Measurements from ENCODE around the gene TTPAL. TPM values are rescaled to one million over a fixed set of nuclear protein-coding genes. Genes with fewer than 3 reads are reported as not detected.

TTPAL gene
- total RNA-seq, 1 experiment from 2014 or later = 14.0 TPM

GRCh38 chr20:44448753-44449546, 26.7 kb upstream of the TTPAL start:
- Histone ChIP-seq H3K9ac (ENCODE audit: low read length) (no peak overlapping the region), H3F3A (ENCODE audit: low read length, unreplicated experiment) (no peaks in the 10 kb centered on the region), H3K27me3 (ENCODE audit: low read length) (0 out of 2 replicates have a peak, but pooled peaks cover 2% of the 10 kb centered on the region), H4K20me1 (ENCODE audit: low read length) (no peaks in the 10 kb centered on the region), H3K4me2 (ENCODE audit: low read length) (no peak overlapping the region), H3K79me2 (ENCODE audit: low read length) (no peaks in the 10 kb centered on the region), H3K9me3 (ENCODE audit: low read length) (no peaks in the 10 kb centered on the region), H3K36me3 (ENCODE audit: low read depth, low read length) (no peaks in the 10 kb centered on the region), H2AFZ (ENCODE audit: low read length) (no peak overlapping the region), H3K9me2 (replicated peaks; ENCODE audit: low read length) (no peaks in the 10 kb centered on the region), H3K4me1 (ENCODE audit: insufficient read depth, low read length) (no peaks in the 10 kb centered on the region), H3K4me3 (ENCODE audit: low read length) (no peak overlapping the region), H3K27ac (ENCODE audit: low read length) (no peak overlapping the region)
- ChIA-PET POLR2A (ENCODE audit: unreplicated experiment) (interaction anchor here (0.5 kb wide), 1 partner anchor 158 kb away, joined by 7 read pairs; no protein-coding TSS in a partner anchor), CTCF (no interaction called here)
- BruUV-seq (replicated peaks) = no TSS peak
- intact Hi-C loops (cut with micrococcal nuclease) = no loop called here
- ATAC-seq = no peak
- peak; percentile 28 for DNase-seq
- TF ChIP-seq EZH2phosphoT487 (IDR thresholded peaks at IDR 0.05; ENCODE audit: borderline replicate concordance, low read length) (no peak), CTCF (conservative IDR thresholded peaks at IDR 0.05; ENCODE audit: low read depth, low read length) (peak; percentile 65), EZH2 (IDR thresholded peaks at IDR 0.05; ENCODE audit: low read length, unreplicated experiment) (no peak)

- no peaks in the 10 kb centered on the region for H3K79me2 ChIP-seq (ENCODE audit: low read length)
- ATAC-seq = no peak
- H3K9me3 ChIP-seq (ENCODE audit: low read length) = no peaks in the 10 kb centered on the region
- no peak overlapping the region for H3K27ac ChIP-seq (ENCODE audit: low read length)
- no peaks in the 10 kb centered on the region for H4K20me1 ChIP-seq (ENCODE audit: low read length)
- intact Hi-C loops (cut with micrococcal nuclease) = no loop called here
- H3K9me2 ChIP-seq (replicated peaks; ENCODE audit: low read length) = no peaks in the 10 kb centered on the region
- 0 out of 2 replicates have a peak, but pooled peaks cover 2% of the 10 kb centered on the region for H3K27me3 ChIP-seq (ENCODE audit: low read length)
- no peaks in the 10 kb centered on the region for H3F3A ChIP-seq (ENCODE audit: low read length, unreplicated experiment)
- no peak overlapping the region for H3K9ac ChIP-seq (ENCODE audit: low read length)
- H3K4me1 ChIP-seq (ENCODE audit: insufficient read depth, low read length) = no peaks in the 10 kb centered on the region
- ChIA-PET POLR2A (ENCODE audit: unreplicated experiment) (no interaction called here), CTCF (interaction anchor here (0.6 kb wide), 1 partner anchor 9 kb away, joined by 3 read pairs; no protein-coding TSS in a partner anchor)
- BruUV-seq (replicated peaks) = no TSS peak
- no peak overlapping the region for H3K4me3 ChIP-seq (ENCODE audit: low read length)
- no peak for DNase-seq
- H3K4me2 ChIP-seq (ENCODE audit: low read length) = no peak overlapping the region
- no peaks in the 10 kb centered on the region for H3K36me3 ChIP-seq (ENCODE audit: low read depth, low read length)
- TF ChIP-seq CTCF (conservative IDR thresholded peaks at IDR 0.05; ENCODE audit: low read depth, low read length) = no peak
- TF ChIP-seq EZH2phosphoT487 (IDR thresholded peaks at IDR 0.05; ENCODE audit: borderline replicate concordance, low read length) = no peak
- no peak for TF ChIP-seq EZH2 (IDR thresholded peaks at IDR 0.05; ENCODE audit: low read length, unreplicated experiment)
- H2AFZ ChIP-seq (ENCODE audit: low read length) = no peak overlapping the region
These were observed 25.8 kb upstream of the TTPAL start for GRCh38 chr20:44449864-44450263.
